IPS-NIHi7 (cell line): ENCODE measurements around the gene RNF181.
"Not testable (repeated sequence)": the region's sequence is repeated elsewhere in the genome, so short reads cannot be mapped to it uniquely, and the experiment has no call there.

Source experiments
- DNase-seq: peaks from one replicate; pipeline ENCODE4 v3.0.0; 2012; ENCODE audit warnings: mixed read lengths; ENCODE audit errors: extremely low spot score

The RNF181 gene

DNA sequence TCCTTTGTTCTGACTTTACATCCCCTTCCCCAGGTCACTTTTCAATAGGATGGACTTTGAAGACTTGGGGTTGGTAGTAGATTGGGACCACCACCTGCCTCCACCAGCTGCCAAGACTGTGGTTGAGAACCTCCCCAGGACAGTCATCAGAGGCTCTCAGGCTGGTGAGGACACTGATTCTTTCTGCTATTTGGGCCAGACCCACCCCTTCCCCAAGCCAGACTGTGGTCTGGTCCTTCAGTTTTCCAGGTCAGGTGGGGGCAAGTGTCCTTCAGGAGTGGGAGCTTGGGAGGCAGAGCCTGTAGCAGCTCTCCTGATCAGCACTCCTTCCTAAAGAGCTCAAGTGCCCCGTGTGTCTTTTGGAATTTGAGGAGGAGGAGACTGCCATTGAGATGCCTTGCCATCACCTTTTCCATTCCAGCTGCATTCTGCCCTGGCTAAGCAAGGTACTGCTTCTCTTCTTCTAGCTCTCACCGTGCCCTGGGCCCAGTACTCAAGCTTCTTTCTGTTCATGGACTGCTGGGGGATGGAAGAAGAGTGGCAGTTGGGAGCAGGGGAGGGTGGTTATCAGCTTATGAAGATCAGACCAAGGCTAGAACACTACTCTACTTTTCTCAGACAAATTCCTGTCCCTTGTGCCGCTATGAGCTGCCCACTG lies 1.1 kb downstream of the RNF181 start:
- DNase-seq = no peak

DNA sequence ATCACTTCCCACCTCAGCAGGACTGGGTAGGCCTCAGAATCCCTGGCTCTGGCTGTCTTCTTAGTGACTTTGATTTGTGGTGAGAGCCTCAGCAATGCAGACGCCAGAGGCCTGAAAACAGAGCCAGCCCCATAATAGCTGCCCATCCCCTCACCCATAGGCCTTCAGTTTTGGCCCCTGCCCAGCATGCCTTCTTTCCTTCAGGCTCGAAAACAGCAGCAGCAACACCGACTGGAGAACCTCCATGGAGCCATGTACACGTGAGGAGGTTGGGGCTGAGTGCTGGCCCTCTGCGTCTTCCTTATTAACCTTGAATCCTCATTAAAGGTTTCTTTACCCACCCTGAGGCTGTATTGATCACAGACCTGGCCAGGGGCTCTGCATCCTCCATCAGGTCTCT lies 1.7 kb downstream of the RNF181 start:
- DNase-seq = no peak

DNA sequence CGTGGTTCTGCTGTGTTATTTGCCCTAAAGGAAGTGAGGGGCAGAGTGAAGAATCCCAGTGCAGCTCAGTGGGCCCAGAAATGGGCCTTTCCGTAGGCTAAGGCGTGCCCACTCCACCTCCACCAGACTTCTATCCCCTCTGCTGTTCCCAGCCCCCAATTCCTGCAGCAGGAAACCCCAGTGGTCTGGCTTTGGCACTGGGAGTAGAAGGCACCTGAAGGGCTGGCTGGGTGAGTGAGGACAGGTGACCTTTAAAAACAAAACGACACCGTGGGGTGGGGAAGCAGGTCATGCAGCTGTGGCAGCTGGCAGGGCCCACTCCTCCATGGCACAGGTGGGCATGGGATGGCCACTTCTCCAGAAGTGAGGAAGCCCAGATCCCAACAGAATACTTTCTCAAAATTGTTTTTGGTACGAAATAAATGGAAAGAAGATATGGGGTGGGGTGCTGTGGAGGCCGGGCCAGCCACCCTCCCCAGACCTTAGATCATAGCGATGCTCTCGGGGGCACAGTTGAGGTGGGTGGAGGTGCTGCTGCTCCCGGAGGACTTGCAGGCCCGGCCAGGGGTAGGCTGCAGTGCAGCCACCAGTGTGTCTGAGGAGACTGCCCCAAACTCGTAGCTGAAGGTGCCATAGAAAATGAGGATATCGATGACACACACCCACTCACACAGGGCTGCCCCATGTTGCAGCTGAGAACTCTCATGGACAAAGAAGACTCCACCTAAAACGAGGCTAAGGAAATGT lies 3.2 kb downstream of the RNF181 start:
- DNase-seq = no peak

DNA sequence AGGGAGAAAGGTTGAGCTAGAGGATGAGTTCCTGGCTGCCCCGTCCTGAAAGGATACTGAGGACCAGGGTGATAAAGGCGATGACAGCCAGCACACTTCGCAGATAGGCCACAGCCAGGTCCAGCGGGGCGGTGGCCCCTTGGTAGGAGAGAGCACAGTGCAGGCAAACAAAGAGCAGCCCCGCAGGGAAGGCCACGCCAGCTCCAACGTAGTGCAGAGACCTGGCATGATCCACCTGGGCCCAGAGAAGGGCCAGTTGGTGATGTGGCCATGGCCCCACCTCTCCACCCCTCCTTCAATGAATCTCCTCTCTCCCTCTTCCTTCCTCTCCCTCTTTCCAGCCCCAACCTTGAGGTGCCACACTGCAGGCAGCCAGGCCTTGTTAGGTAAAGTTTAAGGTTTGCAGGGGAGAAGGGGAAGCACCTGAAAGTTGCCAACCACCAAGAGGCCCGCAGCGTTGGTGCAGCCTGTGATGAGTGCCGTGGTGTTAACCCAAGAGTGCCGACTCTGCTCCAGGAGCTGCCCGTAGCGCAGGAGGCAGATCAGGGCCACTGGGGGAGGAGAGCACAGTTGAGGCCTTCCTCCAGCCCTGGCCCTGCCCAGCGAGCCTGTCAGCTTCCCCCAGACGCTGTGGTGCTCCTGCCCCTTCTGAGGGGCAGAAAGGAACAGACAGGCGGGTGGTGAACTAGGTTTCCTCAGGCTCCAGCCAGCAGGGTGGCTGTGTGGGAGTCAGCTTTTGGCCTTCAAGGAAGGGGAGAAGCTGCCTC lies 4.1 kb downstream of the RNF181 start:
- no peak for DNase-seq

DNA sequence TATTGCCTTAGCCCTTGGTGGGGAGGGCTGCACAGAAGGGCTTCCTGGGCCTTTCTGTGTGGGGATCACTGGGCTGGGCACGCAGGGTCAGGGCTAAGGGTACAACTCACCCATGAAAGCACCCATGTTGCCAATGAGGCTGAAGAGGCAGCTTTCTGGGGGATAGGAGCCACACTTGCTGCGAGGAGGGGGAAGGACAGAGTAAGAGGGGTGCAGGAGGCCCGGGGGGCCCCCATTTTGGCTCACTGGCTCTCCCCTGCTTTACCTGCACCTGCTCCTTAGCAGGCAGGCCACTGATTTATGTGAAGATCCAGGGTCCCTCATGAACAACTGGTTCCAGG lies 4.7 kb downstream of the RNF181 start:
- no peak for DNase-seq

DNA sequence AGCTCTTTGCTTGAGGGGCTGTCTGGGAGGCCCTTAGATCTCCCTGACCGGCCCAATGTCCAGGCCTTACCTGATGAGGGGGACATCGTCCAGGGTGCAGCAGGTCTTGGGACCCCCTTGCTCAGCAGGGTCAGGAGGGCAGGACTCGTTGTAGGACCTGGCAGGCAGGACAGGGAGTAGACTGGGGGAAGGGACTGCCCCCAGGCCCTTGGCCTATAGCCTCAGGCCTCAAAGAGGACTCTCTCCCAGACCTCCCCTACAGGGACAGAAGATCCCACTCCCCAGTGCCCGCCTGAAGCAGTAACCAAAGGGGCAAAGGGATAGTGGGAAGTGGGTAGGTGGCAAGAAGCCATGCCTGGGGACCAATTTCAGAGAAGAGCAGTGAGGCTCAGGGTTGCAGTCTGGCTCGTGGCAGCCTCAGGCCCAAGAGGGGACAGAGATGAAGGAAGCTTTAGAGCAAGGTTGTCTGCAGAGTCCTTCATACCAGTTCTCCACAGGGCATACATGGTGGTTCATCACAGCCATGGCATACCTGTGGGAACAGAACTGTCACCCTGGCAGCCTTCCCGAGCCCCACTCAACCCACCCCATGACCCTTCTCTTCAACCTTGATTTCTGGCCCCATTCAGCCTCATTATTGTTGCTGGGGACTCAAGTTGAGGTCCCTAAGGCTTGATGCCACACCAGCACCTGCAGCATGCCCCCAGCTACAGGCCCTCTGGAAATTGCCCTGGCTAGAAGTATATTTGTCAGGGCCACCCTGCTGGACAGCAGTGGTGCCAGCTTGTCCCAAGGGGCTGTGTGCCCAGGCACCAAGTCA lies 5.6 kb downstream of the RNF181 start:
- no peak for DNase-seq

DNA sequence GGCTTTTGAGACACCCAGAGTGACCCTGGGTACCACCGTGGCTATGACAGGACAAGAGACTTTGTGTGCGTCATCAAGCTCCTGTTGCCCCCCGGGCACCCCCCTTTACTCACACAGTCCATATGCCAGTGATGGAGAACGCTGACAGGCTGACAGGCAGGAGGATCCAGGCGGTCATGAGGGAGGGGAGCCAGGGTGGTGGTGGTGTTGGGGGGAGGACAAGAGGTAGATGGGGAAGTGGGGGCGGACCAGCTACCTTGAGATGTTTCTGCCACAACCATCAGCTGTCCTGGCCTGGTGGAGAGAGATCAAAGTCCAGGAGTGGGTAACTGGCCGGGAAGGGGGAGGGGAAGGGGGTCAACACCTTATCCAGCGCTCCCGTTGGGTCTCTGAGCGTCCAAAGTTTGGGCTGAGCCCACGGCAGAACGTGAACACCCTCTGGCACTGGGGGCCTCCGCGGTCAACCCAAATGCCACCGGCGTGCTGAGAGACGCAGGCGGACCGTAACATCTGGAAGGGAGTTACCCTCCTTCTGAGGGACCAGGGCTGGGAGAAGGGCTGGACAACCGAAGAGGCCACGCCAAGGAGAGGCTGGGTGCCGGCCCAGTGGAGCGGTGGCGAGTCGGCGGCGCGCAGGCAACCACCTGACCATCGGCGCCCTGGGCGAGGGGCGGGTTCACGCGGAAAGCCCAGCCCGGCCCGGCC lies 6.4 kb downstream of the RNF181 start:
- DNase-seq = peak; percentile 66

DNA sequence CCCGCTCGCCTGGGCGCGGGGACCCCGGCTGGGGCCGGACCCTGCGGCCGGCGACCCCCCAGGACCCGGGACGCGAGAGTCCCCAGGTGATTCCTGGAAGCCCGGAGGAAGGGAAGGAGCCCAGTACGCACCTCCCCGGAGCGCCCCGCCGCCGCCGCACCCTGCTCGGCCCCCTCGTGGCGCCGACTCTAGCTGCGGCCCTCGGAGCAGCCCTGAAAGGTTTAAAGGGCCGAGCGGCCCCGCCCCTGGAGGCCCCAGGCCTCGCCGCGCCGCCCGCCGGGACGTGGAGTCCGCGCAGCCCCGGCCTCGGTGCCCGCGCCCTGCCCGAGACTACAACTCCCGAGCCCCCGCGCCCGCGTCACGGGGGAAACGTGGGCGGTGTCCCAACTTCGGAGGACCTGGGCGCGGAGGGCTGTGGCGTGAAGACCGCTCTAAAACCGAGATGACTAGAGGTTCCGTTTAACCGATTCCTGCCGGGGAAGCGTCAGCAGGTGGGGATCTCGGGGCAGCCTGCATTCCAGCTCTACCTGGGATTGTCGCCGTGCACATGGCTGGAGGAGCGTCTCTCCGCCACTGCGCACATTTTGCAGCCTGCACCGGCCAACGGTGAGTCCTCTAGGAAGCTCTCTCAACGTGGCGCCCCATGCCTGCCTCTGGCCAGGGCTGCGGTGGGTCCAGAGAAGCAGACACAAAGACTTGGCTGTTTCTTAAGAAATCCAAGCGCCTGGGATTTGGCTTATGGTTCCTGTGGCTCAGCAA lies 7.1 kb downstream of the RNF181 start, which contains the start of gene TMEM150A:
Gene TMEM150A (minus strand): TSS at position 223 of the 759 bp plus-strand sequence. CDS start 750 bp downstream, outside the sequence.
- DNase-seq = peak; percentile 88

DNA sequence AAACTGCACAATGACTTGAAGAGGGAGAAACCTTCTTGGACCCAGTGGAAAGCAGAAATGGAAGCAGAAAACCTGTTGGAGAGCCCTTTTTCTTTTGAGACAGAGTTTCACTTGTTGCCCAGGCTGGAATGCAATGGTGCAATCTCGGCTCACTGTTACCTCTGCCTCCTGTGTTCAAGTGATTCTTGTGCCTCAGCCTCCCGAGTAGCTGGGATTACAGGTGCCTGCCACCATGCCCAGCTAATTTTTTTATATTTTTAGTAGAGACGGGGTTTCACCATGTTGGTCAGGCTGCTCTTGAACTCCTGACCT lies 8.5 kb downstream of the RNF181 start:
- not testable (repeated sequence) for DNase-seq

DNA sequence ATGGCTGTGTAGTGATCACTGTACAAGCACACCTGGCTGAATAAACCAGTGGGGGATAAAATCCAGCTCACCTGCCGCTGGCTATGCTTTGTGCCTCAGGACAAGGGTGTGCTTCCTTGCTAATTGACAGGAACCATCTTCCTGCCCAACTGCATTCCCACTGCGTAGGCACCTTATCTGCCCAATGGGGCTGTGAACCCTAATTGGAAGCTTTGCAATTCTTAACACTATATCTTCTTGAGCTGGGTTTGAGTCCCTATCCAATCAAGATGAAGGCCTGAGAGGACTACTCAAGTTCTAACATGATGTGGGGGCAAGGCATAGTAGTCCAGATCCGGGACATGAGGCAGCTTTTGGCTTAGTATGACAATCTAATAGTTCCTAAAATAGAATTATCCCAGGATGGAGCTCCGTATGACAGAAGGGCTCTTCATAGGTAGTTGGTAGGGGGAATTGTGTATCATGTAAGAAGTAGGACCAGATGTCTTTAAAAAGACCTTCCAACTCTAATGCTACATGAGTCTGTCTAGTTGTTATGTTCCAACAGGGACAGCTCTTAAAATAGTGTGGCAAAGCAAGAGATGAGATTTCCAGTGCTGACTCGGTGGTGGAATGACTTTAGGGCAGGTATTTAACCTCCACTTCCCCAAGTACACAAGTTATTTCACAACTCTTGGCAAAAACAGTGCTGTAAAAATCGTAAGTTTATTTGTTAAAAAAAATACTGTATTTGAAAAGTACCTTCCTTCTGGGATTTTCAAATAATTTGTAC lies 9.2 kb downstream of the RNF181 start:
- DNase-seq = no peak

DNA sequence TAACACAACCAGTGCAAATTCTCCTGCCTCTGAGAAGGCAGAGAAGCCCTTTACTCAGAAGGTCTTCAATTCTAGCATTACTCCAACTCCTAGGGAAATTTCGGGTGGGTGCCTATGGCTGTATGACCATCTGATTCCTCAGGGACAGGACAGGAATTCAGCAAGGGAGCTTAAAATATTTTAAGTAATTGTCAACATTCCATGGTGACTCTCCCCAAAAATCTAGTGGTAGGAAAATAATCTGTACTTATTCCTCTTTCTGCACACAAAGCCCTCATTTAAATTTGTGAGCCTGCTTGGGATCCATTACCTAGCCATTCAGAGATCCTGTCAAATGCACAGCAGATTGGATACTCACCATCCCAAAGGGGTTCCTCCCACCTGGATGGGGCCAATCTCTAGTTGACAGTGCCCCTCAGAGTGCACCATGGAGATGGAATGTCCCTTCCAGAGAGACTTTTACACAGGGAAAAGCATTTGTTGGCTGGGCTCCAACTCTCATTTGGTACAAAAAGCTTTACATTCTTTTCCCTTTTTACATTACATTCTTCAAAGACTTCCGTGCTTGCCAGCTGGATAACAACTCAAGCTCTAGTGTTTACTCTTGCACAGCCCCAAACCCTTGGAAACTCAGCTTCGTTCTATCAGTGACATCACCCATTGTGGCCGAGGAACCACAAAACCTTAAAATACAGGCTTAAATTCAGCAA lies 10.0 kb downstream of the RNF181 start:
- DNase-seq = no peak

DNA sequence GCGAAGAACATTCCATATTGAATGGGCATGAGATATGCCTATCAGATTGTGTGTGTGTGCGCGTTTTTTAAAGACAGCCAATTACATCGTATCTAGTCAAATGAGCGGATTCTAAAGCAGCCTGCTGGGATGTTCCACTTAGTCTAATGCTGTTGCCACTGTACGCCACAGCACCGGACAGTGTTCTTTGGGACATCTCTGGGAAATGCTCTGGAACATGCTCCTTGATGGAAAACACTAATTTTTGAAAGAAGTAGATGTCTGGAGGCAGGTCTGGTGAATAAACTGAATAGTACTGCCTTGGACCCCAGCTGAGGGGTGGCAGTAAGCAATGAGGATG lies 10.5 kb downstream of the RNF181 start:
- DNase-seq = no peak

DNA sequence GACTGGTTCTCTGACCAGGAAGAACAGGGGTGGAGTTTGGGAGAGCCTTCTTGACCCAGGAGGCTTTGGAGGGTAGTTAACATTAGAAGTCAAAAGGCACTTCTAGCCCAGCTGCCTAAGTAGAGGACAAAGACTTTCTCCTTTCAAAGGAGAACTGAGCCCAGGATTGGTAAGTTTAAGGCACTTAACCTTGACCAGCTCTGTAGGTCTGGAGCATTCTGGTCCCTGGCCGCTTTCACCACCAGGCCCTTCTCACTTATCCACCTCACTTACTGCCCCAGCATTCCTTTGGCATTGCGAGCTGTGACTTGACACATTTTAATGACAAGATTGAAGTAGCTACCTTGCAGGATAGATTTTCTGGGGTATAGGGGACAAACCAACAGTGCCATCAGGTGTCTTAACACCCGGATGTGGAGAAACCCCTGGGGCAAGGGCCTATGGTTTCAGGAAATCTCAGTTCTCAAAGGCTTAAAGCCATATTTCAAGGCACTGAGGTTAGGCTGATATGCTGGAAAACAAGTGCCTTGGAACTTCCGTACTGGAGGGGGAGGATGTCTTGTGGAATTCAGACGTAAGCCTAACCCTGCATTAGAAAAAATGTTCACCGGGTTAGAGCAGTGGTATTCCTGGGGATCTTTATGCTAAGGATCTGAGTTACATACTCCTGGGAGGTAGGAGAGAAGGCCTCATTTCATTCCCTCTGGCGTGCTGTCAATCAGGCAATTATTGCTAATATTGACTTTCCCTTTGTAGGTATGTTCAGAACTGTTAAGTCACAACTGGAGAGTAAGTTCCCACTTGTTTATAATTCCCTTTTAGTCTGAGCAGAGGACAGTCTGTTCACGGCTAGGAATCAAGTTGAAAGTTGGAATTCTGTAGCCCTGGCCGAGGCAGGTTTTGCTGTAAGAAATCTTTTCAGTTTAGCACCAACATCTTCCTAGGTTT lies 12.0 kb downstream of the RNF181 start:
- no peak for DNase-seq

DNA sequence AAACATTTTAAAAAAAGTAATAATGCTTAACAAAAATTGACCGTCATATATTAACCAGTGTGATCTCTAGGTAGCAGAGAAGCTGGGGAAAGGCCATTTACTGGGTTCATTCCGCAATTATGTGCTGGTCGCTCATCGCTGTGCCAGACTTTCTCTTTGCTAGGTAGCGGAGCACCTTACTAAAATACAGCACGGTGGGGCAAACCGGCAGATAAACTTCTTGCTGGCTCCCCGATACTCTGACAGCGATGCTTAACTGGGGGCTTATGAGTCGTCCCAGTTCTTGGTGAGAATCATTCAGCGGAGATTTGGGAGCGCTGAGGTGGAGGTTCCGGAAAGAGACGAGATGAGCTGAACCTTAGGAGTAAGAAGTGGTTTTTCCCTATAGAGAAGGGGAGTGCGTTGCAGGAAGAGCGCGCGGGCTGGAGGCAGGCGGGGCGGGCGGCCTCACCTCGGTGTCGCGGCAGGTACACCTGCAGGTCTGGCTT lies 15.7 kb downstream of the RNF181 start:
- no peak for DNase-seq

DNA sequence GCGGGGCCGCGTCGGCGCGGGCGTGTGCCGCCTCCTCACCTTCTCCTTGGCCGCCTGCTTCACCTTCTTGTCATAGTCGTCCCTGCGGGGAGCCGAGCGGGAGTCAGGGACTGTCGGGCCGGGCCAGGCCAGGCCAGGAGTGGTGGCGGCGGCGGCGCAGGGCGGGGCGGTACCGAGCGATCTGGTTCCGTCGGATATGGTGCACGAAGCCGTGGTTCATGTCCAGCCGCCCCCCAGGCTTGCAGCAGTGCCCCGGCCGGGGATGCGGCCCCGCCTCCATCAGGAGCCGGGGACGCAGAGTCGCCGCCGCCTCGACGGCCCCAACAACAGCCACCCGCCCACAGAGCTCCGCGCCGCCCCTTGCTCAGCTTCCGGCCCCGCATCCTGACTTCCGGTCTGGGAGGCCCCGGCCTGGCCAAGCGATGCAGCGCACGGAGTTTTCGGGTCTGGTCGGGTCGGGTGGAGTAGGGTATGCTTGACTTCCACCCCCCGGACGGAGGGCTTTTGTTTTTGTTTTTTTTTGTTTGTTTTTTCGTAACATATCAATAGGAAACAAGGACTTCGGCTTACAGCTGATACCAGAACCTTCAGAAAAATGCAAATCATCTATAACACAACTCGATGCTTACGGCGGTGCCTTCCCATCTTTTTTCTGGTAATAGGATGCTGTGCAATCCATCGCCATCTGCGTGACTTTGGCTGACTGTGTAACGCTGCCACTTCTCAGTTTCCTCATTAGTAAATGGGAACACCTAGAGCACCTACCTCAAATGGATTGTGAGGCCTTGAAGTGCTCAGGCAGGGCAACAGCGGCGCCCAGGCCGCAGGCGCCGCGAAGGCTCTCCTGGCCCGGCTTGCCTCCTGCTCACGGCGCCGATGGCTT lies 16.4 kb downstream of the RNF181 start, which contains the start of gene C2orf68:
Gene C2orf68 (minus strand): TSS at position 362 of the 883 bp plus-strand sequence. CDS start 82 bp downstream, at position 280.
- DNase-seq = peak; percentile 95

DNA sequence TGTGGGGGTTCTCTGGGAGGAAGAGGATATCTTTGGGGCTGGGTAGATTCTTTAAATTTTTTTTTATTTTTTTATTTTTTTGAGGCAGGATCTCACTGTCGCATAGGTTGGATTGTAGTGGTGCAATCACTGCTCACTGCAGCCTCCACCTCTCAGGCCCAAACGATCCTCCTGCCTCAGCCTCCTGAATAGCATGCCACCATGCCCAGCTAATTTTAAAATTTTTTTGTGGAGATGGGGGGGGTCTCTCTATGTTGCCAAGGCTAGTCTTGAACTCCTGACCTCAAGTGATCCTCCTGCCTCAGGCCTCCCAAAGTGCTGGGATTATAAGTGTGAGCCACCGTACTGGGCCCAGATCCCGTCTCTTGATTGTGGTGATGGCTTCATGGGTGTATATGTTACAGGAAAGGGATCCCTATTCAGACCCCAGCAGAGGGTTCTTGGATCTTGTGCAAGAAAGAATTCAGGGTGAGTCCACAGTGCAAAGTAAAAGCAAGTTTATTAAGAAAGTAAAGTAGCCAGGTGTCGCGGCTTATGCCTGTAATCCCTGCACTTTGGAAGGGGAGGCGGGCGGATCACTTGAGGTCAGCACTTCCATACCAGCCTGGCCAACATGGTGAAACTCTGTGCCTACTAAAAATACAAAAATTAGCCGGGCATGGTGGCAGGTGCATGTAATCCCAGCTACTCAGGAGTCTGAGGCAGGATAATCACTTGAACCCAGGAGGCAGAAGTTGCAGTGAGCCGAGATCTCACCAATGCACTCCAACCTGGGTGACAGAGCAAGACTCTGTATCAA lies 18.4 kb downstream of the RNF181 start:
- DNase-seq = no peak
